T-helper 1 cell treated with Interleukin-12 subunit alpha and Interleukin-12 subunit beta and Interleukin-4 antibody, amounts not matched to agents 30 μg/mL and 1 μg/mL, for 36 hours (primary cell): ENCODE results near the gene RERE.
"Not testable (repeated sequence)": the region's sequence is repeated elsewhere in the genome, so short reads cannot be mapped to it uniquely, and the experiment has no call there.

Experiments used
- H3K27ac Mint-ChIP-seq: one replicate; pipeline ENCODE4 v1.8.0; 2021; ENCODE audit warnings: mild to moderate bottlenecking, mixed read lengths
- H3K27me3 Mint-ChIP-seq: one replicate; pipeline ENCODE4 v1.8.0; 2021; ENCODE audit warnings: low read depth, mixed read lengths
- H3K36me3 Mint-ChIP-seq: one replicate; pipeline ENCODE4 v1.8.0; 2021; ENCODE audit warnings: low read depth, mixed read lengths
- H3K4me1 Mint-ChIP-seq: one replicate; pipeline ENCODE4 v1.8.0; 2021; ENCODE audit warnings: low read depth, mixed read lengths
- H3K4me3 Mint-ChIP-seq: one replicate; pipeline ENCODE4 v1.8.0; 2021; ENCODE audit warnings: mild to moderate bottlenecking, moderate library complexity, mixed read lengths
- H3K9me3 Mint-ChIP-seq: one replicate; pipeline ENCODE4 v1.8.0; 2021; ENCODE audit warnings: mixed read lengths

The RERE gene

DNA sequence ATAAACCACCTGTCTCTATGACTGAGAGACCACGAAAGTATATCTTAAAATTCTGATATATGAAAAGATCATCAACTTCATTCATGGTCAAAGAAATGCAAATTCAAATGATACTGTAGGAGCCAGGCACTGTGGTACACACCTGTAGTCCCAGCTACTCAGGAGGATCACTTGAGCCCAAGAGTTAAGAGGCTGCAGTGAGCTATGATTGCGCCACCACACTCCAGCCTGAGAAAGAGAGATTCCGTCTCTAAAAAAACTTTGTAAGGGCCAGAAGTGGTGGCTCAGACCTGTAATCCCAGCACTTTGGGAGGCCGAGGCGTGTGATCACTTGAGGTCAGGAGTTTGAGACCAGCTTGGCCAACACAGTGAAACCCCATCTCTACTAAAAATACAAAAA, 17.0 kb downstream of the RERE start:
- Mint-ChIP-seq H3K9me3 (no peaks in the 10 kb centered on the region), H3K4me1 (peaks cover 4% of the 10 kb centered on the region), H3K4me3 (no peak overlapping the region), H3K36me3 (no peaks in the 10 kb centered on the region), H3K27ac (no peak overlapping the region), H3K27me3 (no peaks in the 10 kb centered on the region)

DNA sequence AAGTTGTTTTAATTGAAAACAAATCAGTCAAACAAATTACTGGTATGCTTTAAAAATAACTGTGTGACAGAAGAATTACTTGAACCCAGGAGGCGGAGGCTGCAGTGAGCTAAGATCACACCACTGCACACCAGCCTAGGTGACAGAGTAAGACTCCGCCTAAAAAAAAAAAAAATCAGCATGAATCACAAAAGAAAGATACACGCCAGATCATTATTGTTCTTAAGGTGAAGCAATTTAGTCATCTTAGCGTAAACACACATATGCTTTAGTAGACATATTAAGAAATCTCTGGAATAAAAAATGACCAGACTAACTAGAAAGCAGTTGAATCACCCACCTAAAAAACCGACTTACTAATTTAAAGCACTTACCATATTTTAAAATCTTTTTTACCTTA, 20.2 kb downstream of the RERE start:
- Mint-ChIP-seq H3K4me1 (peaks cover 4% of the 10 kb centered on the region), H3K9me3 (no peaks in the 10 kb centered on the region), H3K4me3 (no peak overlapping the region), H3K27ac (no peak overlapping the region), H3K36me3 (no peaks in the 10 kb centered on the region), H3K27me3 (no peaks in the 10 kb centered on the region)

DNA sequence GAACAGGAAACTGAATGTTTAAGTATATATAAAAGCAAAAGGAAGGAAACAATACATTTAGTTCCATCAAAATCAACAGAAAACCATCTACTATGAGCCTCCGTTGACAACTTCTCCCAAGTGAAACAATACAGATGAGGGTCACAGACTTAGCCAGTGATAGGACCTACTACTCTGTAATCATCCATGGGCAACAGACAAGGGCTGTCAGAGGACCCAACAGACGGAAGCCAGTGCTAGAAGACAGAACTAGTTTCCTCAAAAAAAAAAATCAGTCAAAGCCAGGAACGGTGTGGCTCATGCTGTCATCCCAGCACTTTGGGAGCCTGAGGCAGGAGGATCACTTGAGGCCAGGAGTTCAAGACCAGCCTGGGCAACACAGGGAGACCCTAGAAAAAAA, 20.6 kb downstream of the RERE start:
- H3K4me3 Mint-ChIP-seq, result no peak overlapping the region
- no peaks in the 10 kb centered on the region for H3K27me3 Mint-ChIP-seq
- H3K9me3 Mint-ChIP-seq, result no peaks in the 10 kb centered on the region
- H3K4me1 Mint-ChIP-seq, result peaks cover 4% of the 10 kb centered on the region
- no peaks in the 10 kb centered on the region for H3K36me3 Mint-ChIP-seq
- no peak overlapping the region for H3K27ac Mint-ChIP-seq

DNA sequence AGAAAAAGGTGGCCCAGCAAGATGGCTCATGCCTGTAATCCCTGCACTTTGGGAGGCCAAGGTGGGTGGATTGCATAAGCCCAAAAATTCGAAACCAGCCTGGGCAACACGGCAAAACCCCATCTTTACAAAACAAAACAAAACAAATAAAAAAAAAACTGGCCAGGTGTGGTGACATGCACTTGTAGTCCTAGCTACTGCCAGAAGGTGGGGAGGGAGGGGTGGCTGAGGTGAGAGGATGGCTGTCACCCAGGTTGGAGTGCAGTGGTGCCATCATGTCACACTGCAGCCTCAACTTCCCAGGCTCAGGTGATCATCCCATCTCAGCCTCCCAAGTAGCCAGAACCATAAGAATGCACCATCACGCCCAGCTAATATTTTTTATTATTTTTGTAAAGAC, 22.8 kb downstream of the RERE start:
- H3K9me3 Mint-ChIP-seq, result no peaks in the 10 kb centered on the region
- no peaks in the 10 kb centered on the region for H3K27me3 Mint-ChIP-seq
- peaks cover 4% of the 10 kb centered on the region for H3K4me1 Mint-ChIP-seq
- H3K36me3 Mint-ChIP-seq, result no peaks in the 10 kb centered on the region
- no peak overlapping the region for H3K4me3 Mint-ChIP-seq
- H3K27ac Mint-ChIP-seq, result no peak overlapping the region

GRCh38 chr1:8791819-8792218, 25.6 kb downstream of the RERE start:
- Mint-ChIP-seq H3K27me3 (no peaks in the 10 kb centered on the region), H3K27ac (no peak overlapping the region), H3K4me3 (no peak overlapping the region), H3K9me3 (no peaks in the 10 kb centered on the region), H3K4me1 (peaks cover 3% of the 10 kb centered on the region), H3K36me3 (no peaks in the 10 kb centered on the region)

- no peak overlapping the region for H3K27ac Mint-ChIP-seq
- no peaks in the 10 kb centered on the region for H3K4me1 Mint-ChIP-seq
- H3K4me3 Mint-ChIP-seq, result no peak overlapping the region
- peaks cover under 1% of the 10 kb centered on the region for H3K36me3 Mint-ChIP-seq
- H3K27me3 Mint-ChIP-seq, result no peaks in the 10 kb centered on the region
- H3K9me3 Mint-ChIP-seq, result no peaks in the 10 kb centered on the region
Observed at GRCh38 chr1:8790987-8791386, 26.5 kb downstream of the RERE start.

GRCh38 chr1:8790478-8790877, 27.0 kb downstream of the RERE start:
- Mint-ChIP-seq H3K27me3 (no peaks in the 10 kb centered on the region), H3K4me1 (no peaks in the 10 kb centered on the region), H3K36me3 (peaks cover 2% of the 10 kb centered on the region), H3K27ac (no peak overlapping the region), H3K4me3 (no peak overlapping the region), H3K9me3 (no peaks in the 10 kb centered on the region)

GRCh38 chr1:8789314-8790214, 27.9 kb downstream of the RERE start:
- Mint-ChIP-seq H3K27ac (no peak overlapping the region), H3K4me3 (no peak overlapping the region), H3K27me3 (no peaks in the 10 kb centered on the region), H3K36me3 (peaks cover 2% of the 10 kb centered on the region), H3K9me3 (no peaks in the 10 kb centered on the region), H3K4me1 (no peaks in the 10 kb centered on the region)

GRCh38 chr1:8787218-8787617, 30.2 kb downstream of the RERE start:
- Mint-ChIP-seq H3K27me3 (no peaks in the 10 kb centered on the region), H3K27ac (no peak overlapping the region), H3K9me3 (no peaks in the 10 kb centered on the region), H3K4me3 (no peak overlapping the region), H3K4me1 (no peaks in the 10 kb centered on the region), H3K36me3 (peaks cover 2% of the 10 kb centered on the region)

GRCh38 chr1:8786204-8786603, 31.2 kb downstream of the RERE start:
- not testable (repeated sequence) for H3K4me1 Mint-ChIP-seq

DNA sequence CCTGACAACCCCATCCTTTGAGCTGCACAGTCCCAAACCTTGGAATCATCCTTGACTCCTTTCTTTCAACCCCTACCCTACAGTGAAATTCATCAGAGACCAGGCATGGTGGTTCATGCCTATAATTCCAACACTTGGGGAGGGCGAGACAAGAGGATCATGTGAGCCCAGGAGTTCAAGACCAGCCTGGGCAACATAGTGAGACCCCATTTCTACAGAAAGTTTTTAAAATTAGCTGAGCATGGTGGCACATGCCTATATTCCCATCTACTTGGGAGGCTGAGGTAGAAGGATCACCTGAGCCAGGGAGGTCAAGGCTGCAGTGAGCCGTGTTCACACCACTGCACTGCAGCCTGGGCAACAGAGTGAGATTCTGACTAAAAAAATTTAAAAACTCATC, 34.5 kb downstream of the RERE start:
- Mint-ChIP-seq H3K9me3 (no peaks in the 10 kb centered on the region), H3K36me3 (peaks cover 2% of the 10 kb centered on the region), H3K4me3 (no peak overlapping the region), H3K27ac (no peak overlapping the region), H3K4me1 (peaks cover 4% of the 10 kb centered on the region), H3K27me3 (no peaks in the 10 kb centered on the region)

More at GRCh38 chr1:8786204-8786603, 31.2 kb downstream of the RERE start:
- not testable (repeated sequence) for H3K27ac Mint-ChIP-seq, H3K36me3 Mint-ChIP-seq, H3K4me3 Mint-ChIP-seq, H3K27me3 Mint-ChIP-seq, H3K9me3 Mint-ChIP-seq

GRCh38 chr1:8782001-8782620, 35.3 kb downstream of the RERE start:
- Mint-ChIP-seq H3K27me3 (no peaks in the 10 kb centered on the region), H3K9me3 (no peaks in the 10 kb centered on the region), H3K36me3 (peaks cover 2% of the 10 kb centered on the region), H3K4me3 (no peak overlapping the region), H3K27ac (no peak overlapping the region), H3K4me1 (peaks cover 4% of the 10 kb centered on the region)

- Mint-ChIP-seq H3K36me3 (no peaks in the 10 kb centered on the region), H3K4me3 (no peak overlapping the region), H3K9me3 (no peaks in the 10 kb centered on the region), H3K27me3 (no peaks in the 10 kb centered on the region), H3K4me1 (peaks cover 4% of the 10 kb centered on the region), H3K27ac (no peak overlapping the region)
Observed at GRCh38 chr1:8780405-8780804, 37.0 kb downstream of the RERE start.

- H3K27ac Mint-ChIP-seq, result no peak overlapping the region
- H3K4me3 Mint-ChIP-seq, result no peak overlapping the region
- peaks cover 4% of the 10 kb centered on the region for H3K4me1 Mint-ChIP-seq
- no peaks in the 10 kb centered on the region for H3K36me3 Mint-ChIP-seq
- no peaks in the 10 kb centered on the region for H3K9me3 Mint-ChIP-seq
- no peaks in the 10 kb centered on the region for H3K27me3 Mint-ChIP-seq
Observed at GRCh38 chr1:8777867-8778266, 39.6 kb downstream of the RERE start.

GRCh38 chr1:8776104-8776503, 41.3 kb downstream of the RERE start:
- no peaks in the 10 kb centered on the region for H3K9me3 Mint-ChIP-seq
- no peak overlapping the region for H3K4me3 Mint-ChIP-seq
- peaks cover 4% of the 10 kb centered on the region for H3K4me1 Mint-ChIP-seq
- no peaks in the 10 kb centered on the region for H3K36me3 Mint-ChIP-seq
- no peak overlapping the region for H3K27ac Mint-ChIP-seq
- no peaks in the 10 kb centered on the region for H3K27me3 Mint-ChIP-seq
